IMR-90 (cell line): Measurements from ENCODE around the gene LRP11. TPM values are rescaled to one million over a fixed set of nuclear protein-coding genes. Genes with fewer than 3 reads are reported as not detected.

Experiments used
- ATAC-seq: fragments of 200-7000 bp; cut with Tn5 transposase; 2 replicates; pipeline ENCODE4 v1.9.1; 2020; ENCODE audit warnings: low read depth, mild to moderate bottlenecking, moderate library complexity
- BruUV-seq: library from RNA; stranded (reverse); fragments of 400-500 nt; replicated peaks from 2 replicates; lab custom pipeline; 2021; lab: Mats Ljungman, UMichigan
- CTCF ChIA-PET: fragments of 300-600 bp; formaldehyde crosslinking; extraction: SDS; loops from one replicate; lab custom pipeline; 2021; ENCODE audit warnings: antibody characterized with exemption; lab: Yijun Ruan, JAX
- POLR2A ChIA-PET: fragments of 300-600 bp; sonication (Branson Sonifier 250); formaldehyde crosslinking; loops from one replicate; lab custom pipeline; 2022; ENCODE audit warnings: antibody characterized with exemption; ENCODE audit not compliant: unreplicated experiment; lab: Charles Lee
- DNase-seq: peaks from one replicate; pipeline ENCODE4 v3.0.0; 2013
- H2AFZ ChIP-seq: replicated peaks from 2 replicates; pipeline ENCODE3; 2013; ENCODE audit warnings: low read length, mild to moderate bottlenecking; ENCODE audit not compliant: poor library complexity
- H2AK5ac ChIP-seq: 2 replicates; pipeline ENCODE4 v1.6.1; 2013; ENCODE audit warnings: low read depth, low read length, inconsistent platforms
- H2AK9ac ChIP-seq: replicated peaks from 2 replicates; pipeline ENCODE3; 2013; ENCODE audit warnings: mild to moderate bottlenecking, low read depth, low read length, moderate library complexity; ENCODE audit not compliant: poor library complexity
- H2BK120ac ChIP-seq: 2 replicates; pipeline ENCODE4 v1.6.1; 2013; ENCODE audit warnings: low read depth, low read length, inconsistent platforms
- H2BK15ac ChIP-seq: 3 replicates; pipeline ENCODE4 v1.6.1; 2013; ENCODE audit warnings: low read depth, low read length, inconsistent platforms
- H2BK20ac ChIP-seq: 2 replicates; pipeline ENCODE4 v1.6.1; 2013; ENCODE audit warnings: low read depth, mild to moderate bottlenecking, inconsistent platforms, low read length, moderate library complexity
- H2BK5ac ChIP-seq: 2 replicates; pipeline ENCODE4 v1.6.1; 2013; ENCODE audit warnings: mild to moderate bottlenecking, low read depth, low read length, inconsistent platforms; ENCODE audit not compliant: poor library complexity, severe bottlenecking
- H3K14ac ChIP-seq: replicated peaks from 2 replicates; pipeline ENCODE4 v1.6.1; 2013; ENCODE audit warnings: low read depth, low read length, inconsistent platforms
- H3K18ac ChIP-seq: 2 replicates; pipeline ENCODE4 v1.6.1; 2013; ENCODE audit warnings: low read depth, low read length, control low read depth
- H3K23ac ChIP-seq: 2 replicates; pipeline ENCODE4 v1.6.1; 2013; ENCODE audit warnings: low read depth, low read length, inconsistent platforms
- H3K27ac ChIP-seq: 2 replicates; pipeline ENCODE4 v1.5.1; 2013; ENCODE audit warnings: mild to moderate bottlenecking, control low read depth, low read length; ENCODE audit not compliant: insufficient read depth
- H3K27me3 ChIP-seq: 2 replicates; pipeline ENCODE4 v1.6.1; 2013; ENCODE audit warnings: low read length; ENCODE audit not compliant: control insufficient read depth, insufficient read depth
- H3K36me3 ChIP-seq: 2 replicates; pipeline ENCODE4 v1.6.1; 2013; ENCODE audit warnings: low read length, mixed read lengths; ENCODE audit not compliant: control insufficient read depth, insufficient read depth
- H3K4ac ChIP-seq: 2 replicates; pipeline ENCODE4 v1.6.1; 2013; ENCODE audit warnings: low read depth, low read length, inconsistent platforms
- H3K4me1 ChIP-seq: 2 replicates; pipeline ENCODE4 v1.6.1; 2013; ENCODE audit warnings: low read length, mixed read lengths; ENCODE audit not compliant: control insufficient read depth, insufficient read depth
- H3K4me2 ChIP-seq: 2 replicates; pipeline ENCODE4 v1.6.1; 2013; ENCODE audit warnings: low read depth, mild to moderate bottlenecking, control low read depth, low read length, moderate library complexity
- H3K4me3 ChIP-seq: 2 replicates; pipeline ENCODE4 v1.5.1; 2013; ENCODE audit warnings: low read depth, mild to moderate bottlenecking, control low read depth, low read length, moderate library complexity; ENCODE audit not compliant: insufficient read depth
- H3K56ac ChIP-seq: 2 replicates; pipeline ENCODE4 v1.6.1; 2013; ENCODE audit warnings: low read length, inconsistent platforms; ENCODE audit not compliant: insufficient read depth; ENCODE audit errors: extremely low read depth
- H3K79me1 ChIP-seq, 2 experiments: 2 replicates each; pipeline ENCODE4 v1.6.1; 2013; ENCODE audit warnings: low read length in 2 of 2, inconsistent platforms in 1 of 2, low read depth in 1 of 2
- H3K9ac ChIP-seq: 2 replicates; pipeline ENCODE4 v1.6.1; 2013; ENCODE audit warnings: low read depth, low read length, control low read depth
- H3K9me1 ChIP-seq: 2 replicates; pipeline ENCODE4 v1.6.1; 2013; ENCODE audit warnings: low read length, inconsistent platforms; ENCODE audit not compliant: insufficient read depth
- H3K9me3 ChIP-seq: 2 replicates; pipeline ENCODE4 v1.6.1; 2013; ENCODE audit warnings: low read length; ENCODE audit not compliant: control insufficient read depth, insufficient read depth
- H4K20me1 ChIP-seq: 2 replicates; pipeline ENCODE4 v1.6.1; 2013; ENCODE audit warnings: low read length, inconsistent platforms; ENCODE audit not compliant: insufficient read depth
- H4K5ac ChIP-seq: 2 replicates; pipeline ENCODE4 v1.6.1; 2013; ENCODE audit warnings: mild to moderate bottlenecking, low read depth, low read length, control low read depth
- H4K8ac ChIP-seq, 2 experiments: 2 replicates each; pipeline ENCODE4 v1.6.1; 2013; ENCODE audit warnings: low read depth in 2 of 2, low read length in 2 of 2, control low read depth in 1 of 2, inconsistent platforms in 1 of 2
- H4K91ac ChIP-seq: 2 replicates; pipeline ENCODE4 v1.6.1; 2013; ENCODE audit warnings: low read depth, low read length, inconsistent platforms; ENCODE audit not compliant: insufficient read depth
- CHD1 ChIP-seq: IDR thresholded peaks from 2 replicates; pipeline ENCODE4 v1.6.1; 2012; ENCODE audit warnings: low read depth, low read length, improper control_type of control experiment
- POLR2A ChIP-seq: IDR thresholded peaks from 2 replicates; pipeline ENCODE4 v1.6.1; 2012; ENCODE audit warnings: mild to moderate bottlenecking, low read depth, low read length
- RAD21 ChIP-seq: IDR thresholded peaks from 2 replicates; pipeline ENCODE4 v1.6.1; 2012; ENCODE audit warnings: low read length, improper control_type of control experiment
- RCOR1 ChIP-seq: IDR thresholded peaks from 2 replicates; pipeline ENCODE4 v1.6.1; 2012; ENCODE audit warnings: mild to moderate bottlenecking, low read length, improper control_type of control experiment; ENCODE audit not compliant: insufficient replicate concordance
- WGBS, 2 experiments: methylation state at CpG; one replicate each; pipeline versions ENCODE4 v1.1.5 to v1.1.7; 2013; ENCODE audit warnings: missing lambda C conversion rate in 2 of 2; ENCODE audit not compliant: insufficient read length in 1 of 2; ENCODE audit errors: extremely low coverage in 2 of 2; 5-methylcytosine and 5-hydroxymethylcytosine counted together
- dilution Hi-C: fragments of 300-500 bp; cut with HindIII; formaldehyde crosslinking; loops from one replicate; pipeline ENCODE4 v1.14.3; 2018; ENCODE audit warnings: low sequenced_read_pairs; ENCODE audit not compliant: unreplicated experiment
- in situ Hi-C: fragments of 300-500 bp; cut with MboI; formaldehyde crosslinking; loops from 3 replicates; pipeline ENCODE4 v1.14.3; 2019; ENCODE audit warnings: low sequenced_read_pairs, inconsistent platforms, mixed read lengths
- intact Hi-C: fragments of 100-400 bp; cut with micrococcal nuclease; formaldehyde crosslinking; loops from 2 replicates; pipeline ENCODE4 v1.10.0; 2022
- polyA plus RNA-seq, 3 experiments: library from polyadenylated mRNA; depleted of rRNA; stranded (reverse); fragments of >200 nt; gene quantifications; 2 replicates each; pipeline ENCODE4 v1.2.3, GENCODE V29; 2012; ENCODE audit warnings: low replicate concordance in 1 of 3
- total RNA-seq: library from RNA; depleted of rRNA; stranded (reverse); fragments of >200 nt; gene quantifications from 2 replicates; pipeline ENCODE4 v1.2.3, GENCODE V29; 2012
- TF ChIP-seq, protein P1 (sequence below): conservative IDR thresholded peaks from 2 replicates; pipeline ENCODE4 v1.5.1; 2012; ENCODE audit warnings: mild to moderate bottlenecking, low read depth, low read length, improper control_type of control experiment
- TF ChIP-seq, protein P2 (sequence below): fragments of 150-350 bp; IDR thresholded peaks from 2 replicates; pipeline ENCODE4 v1.6.1; 2016; ENCODE audit warnings: low read depth, mild to moderate bottlenecking, low read length, moderate library complexity, borderline replicate concordance
- TF ChIP-seq, protein P3 (sequence below): fragments of 150-350 bp; IDR thresholded peaks from 2 replicates; pipeline ENCODE4 v1.6.1; 2017; ENCODE audit warnings: mild to moderate bottlenecking, antibody characterized with exemption, low read length, low read depth

Gene LRP11
- total and polyA plus RNA-seq, 2 of the 4 experiments (the other 2 are of a cell fraction): 48.8 to 63.8 TPM

DNA sequence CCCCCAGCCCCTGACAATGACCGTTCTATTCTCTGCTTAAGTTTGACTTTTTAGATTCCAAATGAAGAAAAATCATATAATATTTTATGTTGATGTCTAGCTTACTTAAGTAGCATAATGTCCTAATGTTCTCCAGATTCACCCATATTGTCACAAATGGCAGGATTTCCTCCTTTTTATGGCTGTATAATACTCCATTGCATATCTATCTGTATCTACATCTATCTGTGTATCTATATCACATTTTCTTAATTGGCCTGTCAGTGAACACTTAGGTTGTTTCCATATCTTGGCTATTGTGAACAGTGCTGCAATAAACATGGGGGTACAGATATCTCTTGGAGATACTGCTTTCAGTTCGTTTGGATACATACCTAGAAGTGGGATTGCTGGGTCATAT is 7.0 kb upstream of the LRP11 start:
- no peak overlapping the region for H2BK5ac ChIP-seq
- dilution Hi-C loops (no loop called here), intact Hi-C loops (no loop called here), in situ Hi-C loops (no loop called here)
- H4K5ac ChIP-seq: no peak overlapping the region
- no peak overlapping the region for H3K4me3 ChIP-seq
- no CpG with 5 or more reads among the region's 2 CpGs for WGBS, 2 experiments
- no peak overlapping the region for H2BK120ac ChIP-seq
- H3K9ac ChIP-seq: no peak overlapping the region
- no peak overlapping the region for H2BK15ac ChIP-seq
- H3K27me3 ChIP-seq: no peaks in the 10 kb centered on the region
- no peak overlapping the region for H2AK5ac ChIP-seq
- no peak overlapping the region for H3K23ac ChIP-seq
- no peak overlapping the region for H3K14ac ChIP-seq
- H2AK9ac ChIP-seq: no peak overlapping the region
- no peak overlapping the region for H3K27ac ChIP-seq
- H3K4me1 ChIP-seq: peaks cover 3% of the 10 kb centered on the region; the same call in 1 of the 2 replicates
- H3K4ac ChIP-seq: no peak overlapping the region
- H3K4me2 ChIP-seq: no peak overlapping the region
- ChIA-PET CTCF (no interaction called here), POLR2A (no interaction called here)
- H4K91ac ChIP-seq: no peak overlapping the region
- H3K9me3 ChIP-seq: no peaks in the 10 kb centered on the region
- H3K36me3 ChIP-seq: no peaks in the 10 kb centered on the region
- H3K56ac ChIP-seq: no peak overlapping the region
- H4K8ac ChIP-seq: no peak overlapping the region
- BruUV-seq: no TSS peak
- no peaks in the 10 kb centered on the region for H4K20me1 ChIP-seq
- no peak overlapping the region for H3K18ac ChIP-seq
- DNase-seq (no peak), ATAC-seq (no peak)
- H3K79me1 ChIP-seq: no peaks in the 10 kb centered on the region
- TF ChIP-seq RAD21 (no peak), POLR2A (no peak), CHD1 (no peak), RCOR1 (no peak)
- TF ChIP-seq, protein P1, sequence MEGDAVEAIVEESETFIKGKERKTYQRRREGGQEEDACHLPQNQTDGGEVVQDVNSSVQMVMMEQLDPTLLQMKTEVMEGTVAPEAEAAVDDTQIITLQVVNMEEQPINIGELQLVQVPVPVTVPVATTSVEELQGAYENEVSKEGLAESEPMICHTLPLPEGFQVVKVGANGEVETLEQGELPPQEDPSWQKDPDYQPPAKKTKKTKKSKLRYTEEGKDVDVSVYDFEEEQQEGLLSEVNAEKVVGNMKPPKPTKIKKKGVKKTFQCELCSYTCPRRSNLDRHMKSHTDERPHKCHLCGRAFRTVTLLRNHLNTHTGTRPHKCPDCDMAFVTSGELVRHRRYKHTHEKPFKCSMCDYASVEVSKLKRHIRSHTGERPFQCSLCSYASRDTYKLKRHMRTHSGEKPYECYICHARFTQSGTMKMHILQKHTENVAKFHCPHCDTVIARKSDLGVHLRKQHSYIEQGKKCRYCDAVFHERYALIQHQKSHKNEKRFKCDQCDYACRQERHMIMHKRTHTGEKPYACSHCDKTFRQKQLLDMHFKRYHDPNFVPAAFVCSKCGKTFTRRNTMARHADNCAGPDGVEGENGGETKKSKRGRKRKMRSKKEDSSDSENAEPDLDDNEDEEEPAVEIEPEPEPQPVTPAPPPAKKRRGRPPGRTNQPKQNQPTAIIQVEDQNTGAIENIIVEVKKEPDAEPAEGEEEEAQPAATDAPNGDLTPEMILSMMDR: no peak
- TF ChIP-seq, protein P2, sequence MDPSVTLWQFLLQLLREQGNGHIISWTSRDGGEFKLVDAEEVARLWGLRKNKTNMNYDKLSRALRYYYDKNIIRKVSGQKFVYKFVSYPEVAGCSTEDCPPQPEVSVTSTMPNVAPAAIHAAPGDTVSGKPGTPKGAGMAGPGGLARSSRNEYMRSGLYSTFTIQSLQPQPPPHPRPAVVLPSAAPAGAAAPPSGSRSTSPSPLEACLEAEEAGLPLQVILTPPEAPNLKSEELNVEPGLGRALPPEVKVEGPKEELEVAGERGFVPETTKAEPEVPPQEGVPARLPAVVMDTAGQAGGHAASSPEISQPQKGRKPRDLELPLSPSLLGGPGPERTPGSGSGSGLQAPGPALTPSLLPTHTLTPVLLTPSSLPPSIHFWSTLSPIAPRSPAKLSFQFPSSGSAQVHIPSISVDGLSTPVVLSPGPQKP: no peak
- TF ChIP-seq, protein P3, sequence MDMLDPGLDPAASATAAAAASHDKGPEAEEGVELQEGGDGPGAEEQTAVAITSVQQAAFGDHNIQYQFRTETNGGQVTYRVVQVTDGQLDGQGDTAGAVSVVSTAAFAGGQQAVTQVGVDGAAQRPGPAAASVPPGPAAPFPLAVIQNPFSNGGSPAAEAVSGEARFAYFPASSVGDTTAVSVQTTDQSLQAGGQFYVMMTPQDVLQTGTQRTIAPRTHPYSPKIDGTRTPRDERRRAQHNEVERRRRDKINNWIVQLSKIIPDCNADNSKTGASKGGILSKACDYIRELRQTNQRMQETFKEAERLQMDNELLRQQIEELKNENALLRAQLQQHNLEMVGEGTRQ: no peak
- H3K9me1 ChIP-seq: no peaks in the 10 kb centered on the region
- H2BK20ac ChIP-seq: no peak overlapping the region
- no peak overlapping the region for H2AFZ ChIP-seq
